CD14-positive monocyte (primary cell): ENCODE data around the gene PRODH2. TPM values are rescaled to one million over a fixed set of nuclear protein-coding genes. Genes with fewer than 3 reads are reported as not detected.

Experiments used
- DNase-seq, 3 donors: peaks; one replicate each; pipeline ENCODE4 v3.0.0-alpha.2; 2011 to 2022
- H2AFZ ChIP-seq: 2 replicates; pipeline ENCODE4 v1.6.0; 2012; ENCODE audit warnings: mild to moderate bottlenecking, low read depth, low read length, inconsistent platforms; ENCODE audit not compliant: insufficient read depth, poor library complexity, severe bottlenecking
- H3K27ac ChIP-seq, 2 donors: 1 replicate in 1 of 2; 2 replicates in 1 of 2; pipeline ENCODE4 v1.5.1; 2012 to 2013; ENCODE audit warnings: low read length in 2 of 2, control low read depth in 1 of 2, inconsistent platforms in 1 of 2, low read depth in 1 of 2, mild to moderate bottlenecking in 1 of 2
- H3K27me3 ChIP-seq, 2 donors: one replicate each; pipeline versions ENCODE4 v1.6.0 to v1.6.1; 2011 to 2013; ENCODE audit warnings: low read length in 2 of 2; ENCODE audit not compliant: control insufficient read depth in 2 of 2, insufficient read depth in 2 of 2
- H3K36me3 ChIP-seq, 2 donors: replicated peaks in 1 of 2; 1 replicate in 1 of 2; 2 replicates in 1 of 2; pipeline versions ENCODE4 v1.5.1 to v1.6.1; 2012 to 2013; ENCODE audit warnings: low read length in 2 of 2, control low read depth in 1 of 2, inconsistent platforms in 1 of 2, mild to moderate bottlenecking in 1 of 2; ENCODE audit not compliant: insufficient read depth in 2 of 2, control insufficient read depth in 1 of 2
- H3K4me1 ChIP-seq, 2 donors: 1 replicate in 1 of 2; 2 replicates in 1 of 2; pipeline versions ENCODE4 v1.5.1 to v1.6.1; 2012 to 2013; ENCODE audit warnings: low read length in 2 of 2, control low read depth in 1 of 2, inconsistent platforms in 1 of 2, mild to moderate bottlenecking in 1 of 2, moderate library complexity in 1 of 2; ENCODE audit not compliant: insufficient read depth in 2 of 2, control insufficient read depth in 1 of 2
- H3K4me2 ChIP-seq: replicated peaks from 2 replicates; pipeline ENCODE3; 2012; ENCODE audit warnings: low read length, moderate library complexity, mild to moderate bottlenecking; ENCODE audit not compliant: poor library complexity, severe bottlenecking; ENCODE audit errors: extremely low read depth
- H3K4me3 ChIP-seq, 3 experiments: fragments of 200-600 bp in 1 of 3; sonication (generic) in 1 of 3; replicated peaks in 1 of 3; 1 replicate in 2 of 3; 2 replicates in 1 of 3; pipeline ENCODE4 v1.5.1; 2011 to 2013; ENCODE audit warnings: low read length in 3 of 3, mild to moderate bottlenecking in 3 of 3, control low read depth in 2 of 3, low read depth in 2 of 3, inconsistent platforms in 1 of 3, moderate library complexity in 1 of 3
- H3K79me2 ChIP-seq: 2 replicates; pipeline ENCODE4 v1.6.0; 2012; ENCODE audit warnings: mild to moderate bottlenecking, control low read depth, inconsistent platforms, low read length, moderate library complexity; ENCODE audit not compliant: insufficient read depth
- H3K9ac ChIP-seq: 2 replicates; pipeline ENCODE4 v1.6.0; 2017; ENCODE audit warnings: low read length, mild to moderate bottlenecking; ENCODE audit not compliant: insufficient read depth, poor library complexity, severe bottlenecking
- H3K9me3 ChIP-seq, 2 donors: replicated peaks in 1 of 2; 1 replicate in 1 of 2; 2 replicates in 1 of 2; pipeline versions ENCODE4 v1.5.1 to v1.6.1; 2012 to 2013; ENCODE audit warnings: low read length in 2 of 2, control low read depth in 1 of 2; ENCODE audit not compliant: control insufficient read depth in 1 of 2, insufficient read depth in 1 of 2
- H4K20me1 ChIP-seq: 2 replicates; pipeline ENCODE4 v1.6.0; 2012; ENCODE audit warnings: mild to moderate bottlenecking, low read length, control low read depth, moderate library complexity; ENCODE audit not compliant: insufficient read depth
- H3K27ac Mint-ChIP-seq, 7 donors: one replicate each; pipeline ENCODE4 v1.8.0; 2020; ENCODE audit warnings: mild to moderate bottlenecking in 7 of 7, mixed read lengths in 7 of 7, moderate library complexity in 6 of 7, inconsistent platforms in 2 of 7
- H3K27me3 Mint-ChIP-seq, 3 donors: one replicate each; pipeline ENCODE4 v1.8.0; 2021 to 2022; ENCODE audit warnings: low read depth in 3 of 3, mild to moderate bottlenecking in 3 of 3, mixed read lengths in 3 of 3, moderate library complexity in 3 of 3, inconsistent platforms in 1 of 3
- H3K36me3 Mint-ChIP-seq, 2 donors: one replicate each; pipeline ENCODE4 v1.8.0; 2020; ENCODE audit warnings: mixed read lengths in 2 of 2, inconsistent platforms in 1 of 2, mild to moderate bottlenecking in 1 of 2
- H3K4me1 Mint-ChIP-seq: one replicate; pipeline ENCODE4 v1.8.0; 2020; ENCODE audit warnings: mild to moderate bottlenecking, mixed read lengths
- H3K4me3 Mint-ChIP-seq, 2 donors: one replicate each; pipeline ENCODE4 v1.8.0; 2020; ENCODE audit warnings: mild to moderate bottlenecking in 2 of 2, mixed read lengths in 2 of 2, moderate library complexity in 1 of 2
- H3K9me3 Mint-ChIP-seq, 7 donors: one replicate each; pipeline ENCODE4 v1.8.0; 2020 to 2022; ENCODE audit warnings: mixed read lengths in 7 of 7, mild to moderate bottlenecking in 6 of 7, moderate library complexity in 6 of 7, inconsistent platforms in 2 of 7
- WGBS: methylation state at CpG from one replicate; pipeline ENCODE4 v1.1.5; 2013; ENCODE audit warnings: missing lambda C conversion rate; ENCODE audit not compliant: insufficient coverage; 5-methylcytosine and 5-hydroxymethylcytosine counted together
- intact Hi-C, 2 donors: fragments of 100-400 bp; cut with micrococcal nuclease; formaldehyde crosslinking; loops; one replicate each; pipeline versions ENCODE4 v1.15.0 to v1.15.1; 2023
- polyA plus RNA-seq, 3 donors: library from polyadenylated mRNA; depleted of rRNA in 1 of 3; unstranded in 2 of 3; stranded (reverse) in 1 of 3; fragments of 300-500 nt in 2 of 3; fragments of >200 nt in 1 of 3; fragmentation: Illumina TruSeq in 2 of 3; gene quantifications; 1 replicate in 2 of 3; 2 replicates in 1 of 3; pipeline ENCODE4 v1.2.3, GENCODE V29; 2012 to 2021
- TF ChIP-seq, protein P1 (sequence below): fragments of 200-600 bp; IDR thresholded peaks from one replicate; pipeline ENCODE4 v1.8.0; 2022; ENCODE audit warnings: antibody characterized with exemption, mild to moderate bottlenecking

The PRODH2 gene
- polyA plus RNA-seq, 3 donors: not detected

DNA sequence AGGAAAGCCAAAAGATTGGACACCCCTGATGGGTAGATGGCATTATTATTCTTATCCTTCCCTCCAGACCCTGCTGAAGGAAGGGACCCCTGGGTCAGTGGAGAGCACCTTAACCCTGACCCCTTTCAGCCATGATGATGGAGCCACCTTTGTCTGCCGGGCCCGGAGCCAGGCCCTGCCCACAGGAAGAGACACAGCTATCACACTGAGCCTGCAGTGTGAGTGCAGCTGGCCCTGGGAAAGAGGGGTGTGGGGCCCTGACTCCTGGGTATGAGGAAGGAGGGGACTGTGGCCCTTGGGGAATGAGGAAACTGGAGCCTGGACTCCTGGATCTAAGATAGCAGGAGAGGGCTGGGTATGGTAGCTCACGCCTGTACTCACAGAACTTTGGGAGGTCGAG is 46.8 kb upstream of the PRODH2 start:
- Mint-ChIP-seq H3K9me3 (peaks cover 0 to 24% (median 7%) of the 10 kb centered on the region in 7 donors), H3K27me3 (peaks cover 76 to 99% (median 83%) of the 10 kb centered on the region in 3 donors), H3K4me3 (peak overlapping the region in 1 of 2 donors; percentile 48), H3K36me3 (no peaks in the 10 kb centered on the region), H3K27ac (no peak overlapping the region), H3K4me1 (peaks cover 6% of the 10 kb centered on the region)
- TF ChIP-seq, protein P1, sequence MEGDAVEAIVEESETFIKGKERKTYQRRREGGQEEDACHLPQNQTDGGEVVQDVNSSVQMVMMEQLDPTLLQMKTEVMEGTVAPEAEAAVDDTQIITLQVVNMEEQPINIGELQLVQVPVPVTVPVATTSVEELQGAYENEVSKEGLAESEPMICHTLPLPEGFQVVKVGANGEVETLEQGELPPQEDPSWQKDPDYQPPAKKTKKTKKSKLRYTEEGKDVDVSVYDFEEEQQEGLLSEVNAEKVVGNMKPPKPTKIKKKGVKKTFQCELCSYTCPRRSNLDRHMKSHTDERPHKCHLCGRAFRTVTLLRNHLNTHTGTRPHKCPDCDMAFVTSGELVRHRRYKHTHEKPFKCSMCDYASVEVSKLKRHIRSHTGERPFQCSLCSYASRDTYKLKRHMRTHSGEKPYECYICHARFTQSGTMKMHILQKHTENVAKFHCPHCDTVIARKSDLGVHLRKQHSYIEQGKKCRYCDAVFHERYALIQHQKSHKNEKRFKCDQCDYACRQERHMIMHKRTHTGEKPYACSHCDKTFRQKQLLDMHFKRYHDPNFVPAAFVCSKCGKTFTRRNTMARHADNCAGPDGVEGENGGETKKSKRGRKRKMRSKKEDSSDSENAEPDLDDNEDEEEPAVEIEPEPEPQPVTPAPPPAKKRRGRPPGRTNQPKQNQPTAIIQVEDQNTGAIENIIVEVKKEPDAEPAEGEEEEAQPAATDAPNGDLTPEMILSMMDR: no peak
- no peaks in the 10 kb centered on the region for H4K20me1 ChIP-seq
- peaks cover 5 to 14% of the 10 kb centered on the region in 2 donors for H3K4me1 ChIP-seq
- intact Hi-C loops: no loop called here
- no peak overlapping the region for H3K27ac ChIP-seq
- H3K4me3 ChIP-seq: no peak overlapping the region
- H3K36me3 ChIP-seq: no peaks in the 10 kb centered on the region
- WGBS: 76% methylated on average over 4 of the region's 4 CpGs
- H3K9me3 ChIP-seq: peaks cover 0 to 13% of the 10 kb centered on the region in 2 donors
- H3K79me2 ChIP-seq: no peaks in the 10 kb centered on the region
- H2AFZ ChIP-seq: no peak overlapping the region
- DNase-seq: no peak
- no peak overlapping the region for H3K9ac ChIP-seq
- peaks cover 32 to 86% of the 10 kb centered on the region in 2 donors for H3K27me3 ChIP-seq
- no peak overlapping the region for H3K4me2 ChIP-seq

DNA sequence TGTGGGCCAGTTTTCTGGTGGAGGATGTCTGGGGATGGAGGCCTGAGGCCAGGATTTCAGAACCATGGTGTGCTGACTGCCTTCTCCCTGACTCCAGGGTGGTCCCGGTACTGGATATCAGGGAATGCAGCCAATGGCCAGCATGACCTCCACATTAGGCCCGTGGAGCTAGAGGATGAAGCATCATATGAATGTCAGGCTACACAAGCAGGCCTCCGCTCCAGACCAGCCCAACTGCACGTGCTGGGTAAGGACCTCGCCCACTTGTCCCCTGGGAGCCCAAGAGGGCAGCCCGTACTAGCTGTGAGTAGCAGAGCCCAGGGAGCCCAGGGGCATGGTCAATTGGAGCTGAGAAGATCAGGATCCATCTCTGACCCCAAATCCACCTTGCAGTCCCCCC is 45.7 kb upstream of the PRODH2 start:
- peak overlapping the region in 1 of 2 donors; percentile 49 for H3K4me3 Mint-ChIP-seq
- peaks cover 32 to 84% of the 10 kb centered on the region in 2 donors for H3K27me3 ChIP-seq

More for the DNA sequence above, 45.7 kb upstream of the PRODH2 start:
- no peak overlapping the region for H3K9ac ChIP-seq
- peaks cover 5 to 14% of the 10 kb centered on the region in 2 donors for H3K4me1 ChIP-seq
- Mint-ChIP-seq H3K27ac (no peak overlapping the region), H3K9me3 (peaks cover 0 to 24% (median 7%) of the 10 kb centered on the region in 7 donors), H3K36me3 (no peaks in the 10 kb centered on the region), H3K4me1 (peaks cover 6% of the 10 kb centered on the region), H3K27me3 (peaks cover 83 to 99% (median 83%) of the 10 kb centered on the region in 3 donors)
- no peak for DNase-seq
- 88% methylated on average over 6 of the region's 6 CpGs for WGBS
- no peaks in the 10 kb centered on the region for H3K36me3 ChIP-seq
- H3K27ac ChIP-seq: no peak overlapping the region
- H2AFZ ChIP-seq: no peak overlapping the region
- peaks cover 0 to 13% of the 10 kb centered on the region in 2 donors for H3K9me3 ChIP-seq
- TF ChIP-seq, protein P1: no peak
- H3K4me2 ChIP-seq: no peak overlapping the region
- H4K20me1 ChIP-seq: no peaks in the 10 kb centered on the region
- H3K79me2 ChIP-seq: no peaks in the 10 kb centered on the region
- H3K4me3 ChIP-seq: no peak overlapping the region
- intact Hi-C loops: no loop called here
